GM12875 (cell line): ENCODE measurements around the gene KLHL21.

Source experiments
- H3K4me3 ChIP-seq: one replicate; pipeline ENCODE4 v1.5.1; 2011; ENCODE audit warnings: low read depth, low read length, control low read depth
- TF ChIP-seq, protein P1 (sequence below): IDR thresholded peaks from 2 replicates; pipeline ENCODE4 v1.5.1; 2011; ENCODE audit warnings: low read depth, mild to moderate bottlenecking, control low read depth, inconsistent platforms, low read length, moderate library complexity, borderline replicate concordance; ENCODE audit not compliant: insufficient read depth

Gene KLHL21

GRCh38 chr1:6631058-6631457 lies 28.4 kb upstream of the KLHL21 start:
- H3K4me3 ChIP-seq: no peak overlapping the region

GRCh38 chr1:6630027-6630426 lies 27.4 kb upstream of the KLHL21 start:
- TF ChIP-seq, protein P1, sequence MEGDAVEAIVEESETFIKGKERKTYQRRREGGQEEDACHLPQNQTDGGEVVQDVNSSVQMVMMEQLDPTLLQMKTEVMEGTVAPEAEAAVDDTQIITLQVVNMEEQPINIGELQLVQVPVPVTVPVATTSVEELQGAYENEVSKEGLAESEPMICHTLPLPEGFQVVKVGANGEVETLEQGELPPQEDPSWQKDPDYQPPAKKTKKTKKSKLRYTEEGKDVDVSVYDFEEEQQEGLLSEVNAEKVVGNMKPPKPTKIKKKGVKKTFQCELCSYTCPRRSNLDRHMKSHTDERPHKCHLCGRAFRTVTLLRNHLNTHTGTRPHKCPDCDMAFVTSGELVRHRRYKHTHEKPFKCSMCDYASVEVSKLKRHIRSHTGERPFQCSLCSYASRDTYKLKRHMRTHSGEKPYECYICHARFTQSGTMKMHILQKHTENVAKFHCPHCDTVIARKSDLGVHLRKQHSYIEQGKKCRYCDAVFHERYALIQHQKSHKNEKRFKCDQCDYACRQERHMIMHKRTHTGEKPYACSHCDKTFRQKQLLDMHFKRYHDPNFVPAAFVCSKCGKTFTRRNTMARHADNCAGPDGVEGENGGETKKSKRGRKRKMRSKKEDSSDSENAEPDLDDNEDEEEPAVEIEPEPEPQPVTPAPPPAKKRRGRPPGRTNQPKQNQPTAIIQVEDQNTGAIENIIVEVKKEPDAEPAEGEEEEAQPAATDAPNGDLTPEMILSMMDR: no peak
- no peak overlapping the region for H3K4me3 ChIP-seq

More at GRCh38 chr1:6631058-6631457, 28.4 kb upstream of the KLHL21 start:
- TF ChIP-seq, protein P1: no peak

DNA sequence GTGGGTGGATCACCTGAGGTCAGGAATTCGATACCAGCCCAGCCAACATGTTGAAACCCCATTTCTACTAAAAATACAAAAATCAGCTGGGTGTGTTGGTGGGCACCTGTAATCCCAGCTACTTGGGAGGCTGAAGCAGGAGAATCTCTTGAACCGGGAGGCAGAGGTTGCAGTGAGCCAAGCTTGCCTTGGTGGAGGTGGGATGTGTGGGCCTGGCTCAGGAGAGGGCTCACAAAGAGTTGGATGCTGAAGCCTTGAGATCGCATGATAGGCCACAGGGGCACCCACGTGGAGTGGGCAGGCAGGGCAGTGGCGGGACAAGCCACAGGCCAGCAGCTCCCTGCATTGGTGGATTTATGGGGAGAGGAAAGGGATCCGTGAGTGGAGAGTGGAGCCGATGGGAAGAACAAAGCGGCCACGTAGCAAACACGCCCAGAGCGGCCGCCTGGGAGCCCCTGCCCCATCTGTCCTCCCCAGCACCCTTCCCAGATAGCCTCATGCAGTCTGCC lies 26.4 kb upstream of the KLHL21 start:
- TF ChIP-seq, protein P1: no peak
- H3K4me3 ChIP-seq: no peak overlapping the region

DNA sequence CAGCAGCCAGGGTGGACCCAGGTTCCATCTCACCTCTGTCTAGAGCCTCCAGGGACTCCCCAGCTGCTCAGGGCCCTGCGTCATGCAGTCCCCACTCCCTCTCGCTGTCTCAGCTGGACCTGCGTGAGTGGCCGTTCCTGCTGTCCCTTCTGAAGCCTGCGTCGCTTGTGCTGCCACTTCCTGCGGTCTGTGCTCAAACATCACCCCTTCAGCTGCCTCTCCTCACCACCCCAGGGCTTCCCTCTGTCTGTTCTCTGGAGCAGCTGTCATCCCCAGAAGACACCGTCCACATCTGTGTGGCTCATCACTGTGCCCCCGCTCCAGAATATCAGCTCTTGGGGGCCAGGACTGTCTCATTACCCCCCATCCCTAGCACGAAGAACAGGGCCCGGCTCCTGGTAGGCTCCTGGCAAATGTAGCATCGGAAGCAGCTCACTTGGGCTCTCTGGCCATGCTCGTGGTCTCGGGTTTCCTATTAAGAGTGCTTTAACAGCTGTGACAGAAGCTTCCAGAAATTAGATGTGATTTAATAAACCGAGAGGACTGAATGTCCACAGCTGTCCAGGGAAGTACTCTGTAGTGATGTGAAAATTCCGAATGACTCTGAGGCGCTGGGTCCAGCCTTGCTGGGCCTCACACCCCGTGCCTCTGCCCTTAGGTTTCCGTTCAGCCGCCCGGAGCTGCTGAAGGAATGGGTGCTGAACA lies 25.3 kb upstream of the KLHL21 start:
- TF ChIP-seq, protein P1: no peak

DNA sequence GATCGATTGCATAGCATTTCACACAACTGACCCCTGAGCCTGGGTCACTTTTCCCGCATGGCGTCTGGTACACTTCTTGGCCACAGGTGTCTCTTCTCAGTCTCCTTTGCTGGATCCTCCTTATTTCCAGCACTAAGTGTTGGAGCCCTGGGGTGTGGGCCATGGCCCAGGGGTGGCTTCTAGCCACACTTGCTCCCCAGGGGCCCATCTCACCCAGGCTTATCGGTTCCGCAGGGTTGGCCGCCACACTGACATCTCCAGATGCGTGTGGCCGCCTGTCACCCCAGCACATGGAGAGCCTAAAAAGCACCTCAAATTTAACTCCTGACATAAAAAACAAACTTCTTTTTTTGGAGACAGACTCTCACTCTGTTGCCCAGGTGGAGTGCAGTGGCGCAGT lies 24.4 kb upstream of the KLHL21 start:
- H3K4me3 ChIP-seq: no peak overlapping the region
- TF ChIP-seq, protein P1: no peak

More for the DNA sequence above, 25.3 kb upstream of the KLHL21 start:
- no peak overlapping the region for H3K4me3 ChIP-seq

GRCh38 chr1:6625584-6626149 lies 23.0 kb upstream of the KLHL21 start:
- TF ChIP-seq, protein P1: no peak
- peak overlapping the region; percentile 73 for H3K4me3 ChIP-seq

GRCh38 chr1:6624710-6625583 lies 22.3 kb upstream of the KLHL21 start, which contains the start of gene THAP3:
Gene THAP3 (plus strand): TSS chr1:6624868. CDS start chr1:6625219, 351 bp downstream.
- peak within 1 kb of the TSS; percentile 73 for H3K4me3 ChIP-seq
- TF ChIP-seq, protein P1: peak; percentile 32; the same call in 1 of the 2 replicates
